Activated CD4-positive, alpha-beta memory T cell treated with anti-CD3 and anti-CD28 coated beads for 36 hours (primary cell): ENCODE measurements around the gene SFT2D3. TPM values are rescaled to one million over a fixed set of nuclear protein-coding genes. Genes with fewer than 3 reads are reported as not detected.

Experiments
- CTCF ChIA-PET: fragments of 350-600 bp; sonication (Branson Sonifier 250); formaldehyde crosslinking; loops from one replicate; lab custom pipeline; 2021; ENCODE audit warnings: antibody characterized with exemption, inconsistent platforms; lab: Charles Lee
- POLR2A ChIA-PET: fragments of 350-600 bp; sonication (Branson Sonifier 250); formaldehyde crosslinking; loops from one replicate; lab custom pipeline; 2021; ENCODE audit warnings: antibody characterized with exemption; lab: Charles Lee
- DNase-seq: peaks from one replicate; pipeline ENCODE4 v3.0.0-alpha.2; 2020
- H3K27ac Mint-ChIP-seq: one replicate; pipeline ENCODE4 v1.8.0; 2021; ENCODE audit warnings: mixed read lengths
- H3K27me3 Mint-ChIP-seq: one replicate; pipeline ENCODE4 v1.8.0; 2021; ENCODE audit warnings: mixed read lengths
- H3K36me3 Mint-ChIP-seq: one replicate; pipeline ENCODE4 v1.8.0; 2021; ENCODE audit warnings: mixed read lengths
- H3K4me1 Mint-ChIP-seq: one replicate; pipeline ENCODE4 v1.8.0; 2021; ENCODE audit warnings: low read depth, mixed read lengths
- H3K4me3 Mint-ChIP-seq: one replicate; pipeline ENCODE4 v1.8.0; 2021; ENCODE audit warnings: mild to moderate bottlenecking, mixed read lengths
- H3K9me3 Mint-ChIP-seq: one replicate; pipeline ENCODE4 v1.8.0; 2021; ENCODE audit warnings: mixed read lengths
- intact Hi-C: fragments of 100-400 bp; cut with micrococcal nuclease; formaldehyde crosslinking; loops from one replicate; pipeline ENCODE4 v1.15.1; 2023
- total RNA-seq, 2 experiments: library from RNA; stranded (reverse); gene quantifications; one replicate each; pipeline ENCODE4 v1.2.3, GENCODE V29; 2021

The SFT2D3 gene
- total RNA-seq, 2 experiments from 2014 or later, result 3.1 to 3.6 TPM

GRCh38 chr2:127678991-127679390 is 22.3 kb upstream of the SFT2D3 start:
- POLR2A ChIA-PET, result no interaction called here
- intact Hi-C loops, result no loop called here
- Mint-ChIP-seq H3K36me3 (no peaks in the 10 kb centered on the region), H3K27me3 (peaks cover 15% of the 10 kb centered on the region), H3K9me3 (no peaks in the 10 kb centered on the region), H3K27ac (no peak overlapping the region), H3K4me1 (peaks cover 4% of the 10 kb centered on the region), H3K4me3 (no peak overlapping the region)
- CTCF ChIA-PET, result no interaction called here
- no peak for DNase-seq

- Mint-ChIP-seq H3K9me3 (no peaks in the 10 kb centered on the region), H3K27me3 (peaks cover 9% of the 10 kb centered on the region), H3K4me1 (no peaks in the 10 kb centered on the region), H3K36me3 (no peaks in the 10 kb centered on the region), H3K27ac (no peak overlapping the region), H3K4me3 (no peak overlapping the region)
- intact Hi-C loops, result no loop called here
- DNase-seq, result no peak
- CTCF ChIA-PET, result no interaction called here
- POLR2A ChIA-PET, result no interaction called here
Measured at GRCh38 chr2:127679680-127680361, 21.5 kb upstream of the SFT2D3 start.

- no peak for DNase-seq
- H3K27ac Mint-ChIP-seq, result no peak overlapping the region
- intact Hi-C loops, result no loop called here
- ChIA-PET POLR2A (no interaction called here), CTCF (no interaction called here)
- H3K27me3 Mint-ChIP-seq, result peaks cover 6% of the 10 kb centered on the region
- H3K36me3 Mint-ChIP-seq, result no peaks in the 10 kb centered on the region
- H3K4me3 Mint-ChIP-seq, result no peak overlapping the region
- H3K9me3 Mint-ChIP-seq, result no peaks in the 10 kb centered on the region
- no peaks in the 10 kb centered on the region for H3K4me1 Mint-ChIP-seq
Measured at GRCh38 chr2:127680706-127681287, 20.5 kb upstream of the SFT2D3 start.

GRCh38 chr2:127681288-127681804 is 20.0 kb upstream of the SFT2D3 start:
- no peak overlapping the region for H3K27ac Mint-ChIP-seq
- no peaks in the 10 kb centered on the region for H3K9me3 Mint-ChIP-seq
- ChIA-PET CTCF (no interaction called here), POLR2A (no interaction called here)
- H3K27me3 Mint-ChIP-seq, result peaks cover 3% of the 10 kb centered on the region
- no peak for DNase-seq
- H3K4me3 Mint-ChIP-seq, result no peak overlapping the region
- intact Hi-C loops, result no loop called here
- H3K36me3 Mint-ChIP-seq, result no peaks in the 10 kb centered on the region
- no peaks in the 10 kb centered on the region for H3K4me1 Mint-ChIP-seq

GRCh38 chr2:127681976-127682857 is 19.1 kb upstream of the SFT2D3 start:
- ChIA-PET CTCF (interaction anchor here (0.9 kb wide), 1 partner anchor 32 kb away, joined by 5 read pairs; no protein-coding TSS in a partner anchor), POLR2A (no interaction called here)
- H3K4me3 Mint-ChIP-seq, result no peak overlapping the region
- H3K27me3 Mint-ChIP-seq, result no peaks in the 10 kb centered on the region
- H3K36me3 Mint-ChIP-seq, result no peaks in the 10 kb centered on the region
- intact Hi-C loops, result no loop called here
- H3K4me1 Mint-ChIP-seq, result no peaks in the 10 kb centered on the region
- no peaks in the 10 kb centered on the region for H3K9me3 Mint-ChIP-seq
- no peak overlapping the region for H3K27ac Mint-ChIP-seq
- no peak for DNase-seq

GRCh38 chr2:127683056-127683455 is 18.2 kb upstream of the SFT2D3 start:
- ChIA-PET CTCF (interaction anchor here (0.9 kb wide), 1 partner anchor 33 kb away, joined by 5 read pairs; no protein-coding TSS in a partner anchor), POLR2A (no interaction called here)
- Mint-ChIP-seq H3K4me3 (no peak overlapping the region), H3K27ac (no peak overlapping the region), H3K27me3 (peaks cover 3% of the 10 kb centered on the region), H3K36me3 (no peaks in the 10 kb centered on the region), H3K9me3 (peaks cover 2% of the 10 kb centered on the region), H3K4me1 (no peaks in the 10 kb centered on the region)
- DNase-seq, result no peak
- intact Hi-C loops, result no loop called here

GRCh38 chr2:127683757-127684156 is 17.5 kb upstream of the SFT2D3 start:
- DNase-seq, result no peak
- H3K4me1 Mint-ChIP-seq, result no peaks in the 10 kb centered on the region
- ChIA-PET CTCF (no interaction called here), POLR2A (no interaction called here)
- peaks cover 2% of the 10 kb centered on the region for H3K36me3 Mint-ChIP-seq
- H3K27me3 Mint-ChIP-seq, result peaks cover 4% of the 10 kb centered on the region
- intact Hi-C loops, result no loop called here
- no peak overlapping the region for H3K4me3 Mint-ChIP-seq
- peaks cover 9% of the 10 kb centered on the region for H3K9me3 Mint-ChIP-seq
- no peak overlapping the region for H3K27ac Mint-ChIP-seq

- POLR2A ChIA-PET, result no interaction called here
- CTCF ChIA-PET, result no interaction called here
- no peak for DNase-seq
- Mint-ChIP-seq H3K4me3 (no peak overlapping the region), H3K36me3 (peaks cover 5% of the 10 kb centered on the region), H3K27me3 (peaks cover 4% of the 10 kb centered on the region), H3K27ac (no peak overlapping the region), H3K4me1 (no peaks in the 10 kb centered on the region), H3K9me3 (peaks cover 20% of the 10 kb centered on the region)
- intact Hi-C loops, result no loop called here
Measured at GRCh38 chr2:127685410-127686080, 15.8 kb upstream of the SFT2D3 start.

- Mint-ChIP-seq H3K27me3 (peaks cover 4% of the 10 kb centered on the region), H3K9me3 (peaks cover 34% of the 10 kb centered on the region), H3K4me3 (no peak overlapping the region), H3K27ac (no peak overlapping the region), H3K4me1 (no peaks in the 10 kb centered on the region), H3K36me3 (peaks cover 5% of the 10 kb centered on the region)
- no peak for DNase-seq
- CTCF ChIA-PET, result no interaction called here
- intact Hi-C loops, result no loop called here
- POLR2A ChIA-PET, result no interaction called here
Measured at GRCh38 chr2:127688405-127688804, 12.9 kb upstream of the SFT2D3 start.

GRCh38 chr2:127690696-127691095 is 10.6 kb upstream of the SFT2D3 start:
- Mint-ChIP-seq H3K9me3 (peaks cover 34% of the 10 kb centered on the region), H3K27ac (no peak overlapping the region), H3K27me3 (peaks cover 4% of the 10 kb centered on the region), H3K4me1 (no peaks in the 10 kb centered on the region), H3K4me3 (no peak overlapping the region), H3K36me3 (peaks cover 5% of the 10 kb centered on the region)
- intact Hi-C loops, result no loop called here
- CTCF ChIA-PET, result no interaction called here
- POLR2A ChIA-PET, result no interaction called here
- no peak for DNase-seq

GRCh38 chr2:127694986-127695385 is 6.3 kb upstream of the SFT2D3 start:
- Mint-ChIP-seq H3K36me3 (no peaks in the 10 kb centered on the region), H3K27me3 (no peaks in the 10 kb centered on the region), H3K4me3 (no peak overlapping the region), H3K27ac (no peak overlapping the region), H3K9me3 (peaks cover 20% of the 10 kb centered on the region), H3K4me1 (no peaks in the 10 kb centered on the region)
- POLR2A ChIA-PET, result no interaction called here
- DNase-seq, result no peak
- CTCF ChIA-PET, result interaction anchor here (1.1 to 1.7 kb wide), 2 partner anchors 103 kb away, joined by 4 to 8 read pairs; no protein-coding TSS in a partner anchor
- intact Hi-C loops, result no loop called here
